ENCODE data around the gene MCTP2. TPM values are rescaled to one million over a fixed set of nuclear protein-coding genes. Genes with fewer than 3 reads are reported as not detected.

MCTP2 gene
- polyA plus RNA-seq, 3 donors = 17.2 to 20.0 (median 18.8) TPM

- no peak for DNase-seq (ENCODE audit: low read depth in 3 of 3, low spot score in 2 of 3)
Observed at GRCh38 chr15:94259863-94260262, 28.5 kb downstream of the MCTP2 start.

- DNase-seq (ENCODE audit: low read depth in 3 of 3, low spot score in 2 of 3) = no peak
Observed at GRCh38 chr15:94262201-94262600, 30.8 kb downstream of the MCTP2 start.

GRCh38 chr15:94263341-94264273 lies 32.2 kb downstream of the MCTP2 start:
- DNase-seq (ENCODE audit: low read depth in 3 of 3, low spot score in 2 of 3) = no peak

GRCh38 chr15:94265009-94265408 lies 33.6 kb downstream of the MCTP2 start:
- no peak for DNase-seq (ENCODE audit: low read depth in 3 of 3, low spot score in 2 of 3)

- DNase-seq (ENCODE audit: low read depth in 3 of 3, low spot score in 2 of 3) = no peak
Observed at GRCh38 chr15:94265982-94266381, 34.6 kb downstream of the MCTP2 start.

- no peak for DNase-seq (ENCODE audit: low read depth in 3 of 3, low spot score in 2 of 3)
Observed at GRCh38 chr15:94266789-94267188, 35.4 kb downstream of the MCTP2 start.

- no peak for DNase-seq (ENCODE audit: low read depth in 3 of 3, low spot score in 2 of 3)
Observed at GRCh38 chr15:94269954-94270353, 38.6 kb downstream of the MCTP2 start.

GRCh38 chr15:94270570-94270969 lies 39.2 kb downstream of the MCTP2 start:
- DNase-seq (ENCODE audit: low read depth in 3 of 3, low spot score in 2 of 3) = no peak

- DNase-seq (ENCODE audit: low read depth in 3 of 3, low spot score in 2 of 3) = no peak
Observed at GRCh38 chr15:94272251-94272898, 41.0 kb downstream of the MCTP2 start.

GRCh38 chr15:94273826-94274225 lies 42.5 kb downstream of the MCTP2 start:
- DNase-seq (ENCODE audit: low read depth in 3 of 3, low spot score in 2 of 3) = no peak

- DNase-seq (ENCODE audit: low read depth in 3 of 3, low spot score in 2 of 3) = no peak
Observed at GRCh38 chr15:94274745-94275144, 43.4 kb downstream of the MCTP2 start.

- no peak for DNase-seq (ENCODE audit: low read depth in 3 of 3, low spot score in 2 of 3)
Observed at GRCh38 chr15:94277485-94277884, 46.1 kb downstream of the MCTP2 start.

- DNase-seq (ENCODE audit: low read depth in 3 of 3, low spot score in 2 of 3) = no peak
Observed at GRCh38 chr15:94279736-94280135, 48.4 kb downstream of the MCTP2 start.

GRCh38 chr15:94280301-94280700 lies 48.9 kb downstream of the MCTP2 start:
- no peak for DNase-seq (ENCODE audit: low read depth in 3 of 3, low spot score in 2 of 3)

- no peak for DNase-seq (ENCODE audit: low read depth in 3 of 3, low spot score in 2 of 3)
Observed at GRCh38 chr15:94282269-94283250, 51.2 kb downstream of the MCTP2 start.

- no peak for DNase-seq (ENCODE audit: low read depth in 3 of 3, low spot score in 2 of 3)
Observed at GRCh38 chr15:94286583-94286982, 55.2 kb downstream of the MCTP2 start.

GRCh38 chr15:94287794-94288246 lies 56.5 kb downstream of the MCTP2 start:
- DNase-seq (ENCODE audit: low read depth in 3 of 3, low spot score in 2 of 3) = no peak

- DNase-seq (ENCODE audit: low read depth in 3 of 3, low spot score in 2 of 3) = no peak
Observed at GRCh38 chr15:94290730-94291129, 59.4 kb downstream of the MCTP2 start.

- no peak for DNase-seq (ENCODE audit: low read depth in 3 of 3, low spot score in 2 of 3)
Observed at GRCh38 chr15:94293411-94294402, 62.3 kb downstream of the MCTP2 start.

Measured in right renal cortex interstitium (tissue), 3 donors.